Measurements from ENCODE around the gene DGKB. TPM values are rescaled to one million over a fixed set of nuclear protein-coding genes. Genes with fewer than 3 reads are reported as not detected.
"Not testable (repeated sequence)": the region's sequence is repeated elsewhere in the genome, so short reads cannot be mapped to it uniquely, and the experiment has no call there.

The DGKB gene
- total RNA-seq, 1 donor from 2014 or later, result not detected

DNA sequence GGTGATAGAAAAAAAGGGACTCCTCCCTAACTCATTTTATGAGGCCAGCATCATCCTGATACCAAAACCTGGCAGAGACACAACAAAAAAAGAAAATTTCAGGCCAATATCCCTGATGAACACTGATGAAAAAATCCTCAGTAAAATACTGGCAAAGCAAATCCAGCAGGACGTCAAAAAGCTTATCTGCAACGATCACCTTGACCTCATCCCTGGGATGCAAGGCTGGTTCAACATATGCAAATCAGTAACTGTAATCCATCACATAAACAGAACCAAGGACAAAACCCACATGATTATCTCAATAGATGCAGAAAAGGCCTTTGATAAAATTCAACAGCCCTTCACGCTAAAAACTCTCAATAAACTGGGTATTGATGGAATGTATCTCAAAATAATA is 440.8 kb downstream of the DGKB start:
- not testable (repeated sequence) for DNase-seq (ENCODE audit: low read depth in 2 of 2)

DNA sequence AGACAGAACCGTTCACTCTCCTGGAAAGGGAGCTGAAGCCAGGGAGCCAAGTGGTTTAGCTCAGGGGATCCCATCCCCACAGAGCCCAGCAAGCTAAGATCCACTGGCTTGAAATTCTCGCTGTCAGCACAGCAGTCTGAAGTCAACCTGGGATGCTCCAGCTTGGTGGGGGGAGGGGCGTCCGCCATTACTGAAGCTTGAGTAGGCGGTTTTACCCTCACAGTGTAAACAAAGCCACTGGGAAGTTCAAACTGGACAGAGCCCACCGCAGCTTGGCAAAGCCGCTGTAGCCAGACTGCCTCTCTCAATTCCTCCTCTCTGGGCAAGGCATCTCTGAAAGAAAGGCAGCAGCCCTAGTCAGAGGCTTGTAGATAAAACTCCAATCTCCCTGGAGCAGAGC is 443.7 kb downstream of the DGKB start:
- DNase-seq (ENCODE audit: low read depth in 2 of 2), result not testable (repeated sequence)

DNA sequence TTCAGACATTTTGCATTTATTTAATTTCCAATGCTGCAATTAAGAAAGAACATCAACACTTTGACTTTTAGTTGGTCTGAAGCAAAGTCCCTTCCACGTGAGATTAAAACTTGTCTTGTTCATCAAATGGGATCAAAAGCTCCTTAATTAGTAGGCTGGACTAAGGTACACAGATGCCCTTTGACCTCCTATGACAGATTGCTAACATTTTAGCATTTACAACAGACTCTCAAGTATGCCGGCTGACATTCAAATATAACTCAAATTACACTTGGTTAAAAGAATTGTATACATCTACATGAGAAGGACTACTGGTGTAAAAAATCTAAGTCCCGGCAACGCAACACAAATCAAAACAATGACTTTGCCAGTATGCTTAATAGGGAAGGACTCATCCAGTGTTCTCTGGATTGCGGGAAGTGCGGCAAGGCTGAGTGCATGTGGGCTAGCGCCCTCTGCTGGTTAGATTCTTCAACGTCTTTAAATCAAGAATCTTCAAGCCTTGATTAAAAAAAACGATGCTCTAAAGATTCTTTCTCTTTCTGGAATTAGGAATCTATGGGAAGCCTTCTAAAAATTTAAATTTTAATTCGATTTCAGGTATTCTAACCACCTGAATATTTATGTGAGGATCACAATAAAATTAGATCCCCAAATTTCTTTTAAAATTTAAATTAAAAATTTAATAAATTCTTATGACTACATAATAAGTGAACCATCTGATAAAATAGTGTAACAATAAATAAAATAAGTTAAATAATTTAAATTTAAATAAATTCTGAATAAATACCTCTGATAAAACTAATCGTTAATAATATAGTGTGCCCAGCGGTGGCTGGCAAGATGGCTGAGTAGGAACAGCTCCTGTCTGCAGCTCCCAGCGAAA is 444.7 kb downstream of the DGKB start:
- peak; percentile 70 to 78 for DNase-seq (ENCODE audit: low read depth in 2 of 2)

DNA sequence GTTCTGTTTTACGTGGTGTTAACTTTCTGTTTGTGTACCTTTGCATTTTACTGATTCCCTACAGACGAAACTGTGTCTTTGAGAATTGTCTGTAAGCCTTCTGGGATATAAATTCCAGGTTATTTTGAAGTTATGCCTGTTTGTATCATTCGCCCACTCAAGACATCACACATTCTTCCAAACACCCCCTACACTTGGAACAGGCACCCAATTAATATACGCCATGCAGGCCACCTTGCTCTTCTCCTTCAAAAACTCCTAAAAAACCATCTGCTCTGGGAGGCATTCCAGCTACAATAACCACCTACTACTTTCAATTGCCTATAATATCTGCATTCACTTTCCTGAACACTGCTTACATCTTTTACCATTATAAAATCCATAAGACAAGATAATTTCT is 453.3 kb downstream of the DGKB start:
- DNase-seq (ENCODE audit: low read depth in 2 of 2), result no peak

DNA sequence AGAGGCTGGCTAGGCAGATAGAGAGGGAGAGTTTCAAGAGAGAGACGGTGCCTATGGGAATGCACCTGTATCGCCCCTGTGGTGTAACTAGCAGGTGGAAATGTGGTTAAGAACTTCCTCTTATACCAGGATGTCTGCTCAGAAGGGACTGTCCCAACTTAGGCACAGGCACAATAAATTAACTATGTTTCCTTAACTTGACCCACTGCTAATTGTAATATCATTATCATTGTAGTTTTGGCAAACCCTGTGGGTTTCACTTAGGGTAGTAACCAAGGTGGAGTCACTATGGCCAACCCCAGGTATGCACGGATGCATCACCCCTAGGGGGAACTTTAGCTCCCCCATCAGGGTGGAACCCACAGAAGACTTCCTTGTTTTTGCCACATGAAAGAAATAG is 455.7 kb downstream of the DGKB start:
- DNase-seq (ENCODE audit: low read depth in 2 of 2), result no peak

DNA sequence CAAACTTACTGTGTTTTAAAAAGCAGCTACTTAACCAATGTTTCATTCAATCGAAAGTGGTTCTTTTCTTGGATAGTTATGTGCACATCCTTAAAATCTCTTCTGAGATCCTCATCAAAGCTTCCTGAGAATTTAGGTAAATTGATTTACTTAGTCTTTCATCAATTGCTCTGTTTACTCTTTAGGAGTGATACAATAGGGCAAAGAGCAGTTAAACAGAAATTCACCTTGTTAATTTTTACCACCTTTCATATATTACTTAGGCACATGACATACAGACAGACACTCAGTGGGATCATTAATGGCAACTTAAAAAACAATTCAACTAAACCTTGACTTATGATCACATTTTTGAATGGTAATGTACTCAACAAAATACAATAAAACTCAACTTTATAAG is 456.3 kb downstream of the DGKB start:
- DNase-seq (ENCODE audit: low read depth in 2 of 2), result no peak

DNA sequence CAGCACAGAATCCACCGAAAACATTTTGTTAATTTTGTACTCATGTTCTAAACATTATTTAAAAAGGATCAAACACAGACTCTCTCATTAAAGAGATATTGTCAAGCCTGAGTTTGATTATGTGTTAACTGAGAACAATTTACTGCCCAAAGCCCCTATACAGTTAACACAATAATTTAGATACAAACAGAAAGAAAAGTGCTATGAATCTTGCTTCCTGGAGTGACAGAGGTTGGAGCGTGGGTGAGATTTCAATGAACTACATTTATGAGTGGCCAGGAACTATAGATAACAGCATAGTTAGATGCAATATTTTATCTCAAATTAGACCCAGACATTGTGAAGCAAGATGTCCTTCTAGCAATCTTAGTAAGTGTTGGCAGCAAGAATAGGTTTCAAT is 464.2 kb downstream of the DGKB start:
- DNase-seq (ENCODE audit: low read depth in 2 of 2), result no peak

DNA sequence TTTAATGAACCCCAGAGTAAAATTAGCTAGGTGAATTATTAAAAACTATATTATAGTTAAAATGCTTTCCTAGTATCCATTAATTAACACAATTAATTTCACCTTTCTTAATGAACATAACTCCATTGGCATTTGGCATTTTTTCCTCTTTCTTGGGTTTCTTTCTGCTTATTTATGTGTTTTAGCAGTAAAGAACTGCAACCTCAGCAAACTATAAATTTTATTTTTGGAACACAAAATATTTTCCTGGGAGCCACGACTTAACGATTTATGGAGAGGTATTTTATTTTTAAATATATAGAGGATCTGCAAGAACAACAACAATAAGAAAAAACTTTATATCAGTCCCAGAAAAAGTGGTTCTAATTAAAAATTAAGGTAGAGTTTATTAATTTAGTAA is 465.7 kb downstream of the DGKB start:
- no peak for DNase-seq (ENCODE audit: low read depth in 2 of 2)

DNA sequence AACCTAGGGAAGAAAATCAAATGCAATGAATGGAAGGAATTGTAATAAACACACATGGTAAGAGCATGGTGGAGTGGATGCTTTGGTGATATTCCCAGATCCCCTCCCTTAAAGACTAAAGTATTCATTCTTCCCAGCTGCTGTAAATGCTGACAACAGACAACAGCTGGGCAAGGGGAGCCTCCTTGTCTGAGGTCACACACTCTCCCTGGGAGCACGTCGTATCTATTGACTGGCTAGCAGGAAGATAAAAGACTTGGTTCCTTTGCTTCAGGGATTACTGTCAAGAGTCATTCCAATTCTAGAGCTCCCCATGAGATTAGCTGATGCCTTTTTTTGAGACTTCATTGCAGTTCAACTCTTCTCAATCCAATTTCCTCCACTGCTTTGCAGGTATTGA is 469.6 kb downstream of the DGKB start:
- DNase-seq (ENCODE audit: low read depth in 2 of 2), result no peak

DNA sequence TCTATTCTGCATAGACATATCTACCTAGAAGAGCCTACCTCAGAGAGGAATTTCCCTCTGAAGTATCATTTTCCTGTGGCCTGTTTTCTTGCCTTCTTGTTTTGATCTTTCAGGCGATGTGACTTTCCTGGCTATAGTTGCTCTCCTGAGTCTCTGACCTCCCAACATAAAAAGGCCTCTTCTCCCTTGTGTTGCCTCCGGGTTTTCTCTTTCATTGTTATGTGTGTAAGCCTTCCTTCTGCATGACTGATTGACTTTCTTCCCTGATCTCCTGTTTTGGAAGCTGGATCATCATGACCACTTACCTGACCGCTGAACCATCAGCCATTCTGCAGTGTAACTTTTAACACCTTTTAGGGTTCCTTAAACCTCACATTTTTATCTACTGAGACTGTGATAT is 471.6 kb downstream of the DGKB start:
- no peak for DNase-seq (ENCODE audit: low read depth in 2 of 2)

DNA sequence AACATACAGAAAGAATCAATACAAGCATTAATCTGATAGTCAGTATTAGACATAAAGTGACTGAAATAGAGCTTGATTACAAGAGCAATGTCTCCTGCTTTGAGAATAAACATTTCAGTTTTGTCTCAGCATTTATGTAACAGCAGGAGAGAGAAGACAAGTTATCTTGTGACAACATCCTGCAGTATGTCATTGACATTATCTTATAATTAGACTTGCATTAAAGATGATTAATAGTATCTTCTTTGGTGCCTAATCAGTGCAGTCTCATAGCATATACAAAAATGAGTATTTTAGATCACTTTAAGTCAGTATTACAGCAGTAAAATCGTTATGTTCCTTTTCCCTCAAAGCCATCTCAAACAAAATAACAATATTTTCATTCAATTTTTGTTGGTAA is 477.0 kb downstream of the DGKB start:
- DNase-seq (ENCODE audit: low read depth in 2 of 2), result no peak

DNA sequence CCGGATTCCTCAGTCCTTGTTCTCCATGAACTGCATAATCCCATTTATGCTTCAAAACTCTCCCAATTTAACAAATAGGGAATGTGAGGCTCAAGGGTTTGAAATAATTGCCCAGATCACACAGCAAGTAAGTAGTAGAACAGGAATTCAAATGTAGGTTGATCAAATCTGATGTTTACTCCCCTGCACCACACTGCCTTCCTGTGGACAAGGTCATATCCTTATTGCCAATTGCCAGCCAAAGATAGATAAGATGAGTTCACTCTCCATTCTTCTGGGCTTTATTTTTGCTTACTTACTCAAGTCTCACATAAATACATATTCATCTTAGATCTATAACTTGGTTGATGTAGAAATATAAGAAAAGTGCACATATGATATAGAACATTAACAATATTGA is 477.9 kb downstream of the DGKB start:
- no peak for DNase-seq (ENCODE audit: low read depth in 2 of 2)

DNA sequence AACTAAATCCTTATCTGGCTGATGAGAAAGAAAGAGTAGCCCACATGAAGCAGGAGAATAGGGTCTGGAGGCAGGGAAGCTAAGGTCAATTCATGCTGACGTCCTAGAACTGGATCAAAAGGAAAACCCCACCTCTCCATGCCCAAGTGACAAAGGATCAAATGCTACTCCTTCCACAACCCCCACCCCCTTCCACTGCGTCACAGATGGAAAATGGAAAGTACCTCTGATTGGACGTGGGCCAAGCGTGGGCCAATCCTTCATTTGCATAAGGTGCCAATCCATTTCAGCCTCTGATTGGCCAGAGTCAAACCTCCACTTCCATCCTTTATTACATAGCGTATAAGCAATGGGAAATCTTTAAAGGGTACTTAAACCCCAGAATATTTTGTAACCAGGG is 481.8 kb downstream of the DGKB start:
- no peak for DNase-seq (ENCODE audit: low read depth in 2 of 2)

DNA sequence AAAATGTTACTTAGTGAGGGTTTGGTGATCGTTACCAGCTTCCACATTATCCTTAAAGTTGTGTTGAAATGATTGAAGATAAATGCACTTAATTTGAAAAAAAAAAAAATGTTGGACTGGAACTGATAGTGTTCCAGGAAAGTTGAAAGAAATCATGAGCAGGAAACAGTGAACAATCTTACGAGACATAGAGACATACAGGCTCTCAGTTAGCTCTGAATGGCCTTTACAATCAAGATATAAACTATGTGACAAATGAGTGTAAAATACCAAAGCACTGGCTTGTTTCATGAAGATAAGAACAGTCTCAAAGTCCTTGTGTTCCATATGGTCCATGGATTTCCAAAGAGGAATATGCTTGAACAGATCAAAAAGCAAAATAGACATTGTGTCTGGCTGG is 483.0 kb downstream of the DGKB start:
- DNase-seq (ENCODE audit: low read depth in 2 of 2), result no peak

DNA sequence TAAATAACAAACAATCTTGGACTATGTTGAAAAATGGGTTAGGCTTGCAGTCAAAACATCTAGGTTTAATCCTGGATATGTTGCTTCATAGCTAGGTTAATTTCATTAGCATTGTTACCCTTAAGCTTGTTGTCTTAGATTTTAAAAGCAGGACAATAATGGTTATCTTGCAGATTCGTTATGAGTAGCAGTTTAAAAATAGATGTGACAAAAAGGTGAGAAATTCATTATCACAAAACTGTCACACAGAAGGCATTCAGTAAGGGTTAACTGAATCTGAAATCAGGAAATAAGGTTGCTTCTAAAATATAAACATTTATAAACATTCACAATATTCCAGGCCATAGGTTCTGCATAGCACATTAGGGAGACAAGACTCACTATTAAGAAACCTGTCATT is 483.9 kb downstream of the DGKB start:
- DNase-seq (ENCODE audit: low read depth in 2 of 2), result no peak

DNA sequence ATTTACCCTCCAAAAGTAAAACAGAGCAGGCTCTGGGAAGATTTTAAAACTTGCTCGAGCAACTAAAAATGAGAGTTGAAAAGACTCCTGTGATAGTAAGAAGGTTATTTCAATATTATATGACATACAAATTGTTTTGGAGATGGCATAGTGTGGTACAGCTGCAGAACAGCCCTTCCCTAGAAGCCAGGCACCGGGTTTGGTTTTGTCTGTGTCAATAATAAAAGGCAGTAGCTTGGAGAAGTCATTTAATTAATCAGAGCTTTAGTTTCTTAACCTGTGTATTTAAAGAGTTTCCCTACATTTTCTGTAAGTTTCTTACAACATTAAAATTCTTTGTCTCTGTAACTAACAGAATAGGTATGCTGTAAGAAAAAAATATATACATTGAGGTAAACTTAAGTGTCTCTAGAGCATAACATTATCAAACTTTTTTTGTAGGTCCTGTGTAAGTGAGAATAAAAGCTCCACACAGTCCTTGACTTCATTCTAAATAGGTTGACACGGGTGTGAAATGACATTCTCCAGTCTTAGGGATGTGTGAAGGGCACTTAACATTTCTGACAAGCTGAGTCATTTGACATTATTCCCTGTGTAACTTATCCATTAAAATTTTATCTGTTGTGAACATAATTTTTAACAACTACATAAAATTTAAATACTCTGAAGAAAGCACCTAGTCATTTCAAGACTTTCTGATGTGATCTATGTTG is 488.1 kb downstream of the DGKB start:
- no peak for DNase-seq (ENCODE audit: low read depth in 2 of 2)

DNA sequence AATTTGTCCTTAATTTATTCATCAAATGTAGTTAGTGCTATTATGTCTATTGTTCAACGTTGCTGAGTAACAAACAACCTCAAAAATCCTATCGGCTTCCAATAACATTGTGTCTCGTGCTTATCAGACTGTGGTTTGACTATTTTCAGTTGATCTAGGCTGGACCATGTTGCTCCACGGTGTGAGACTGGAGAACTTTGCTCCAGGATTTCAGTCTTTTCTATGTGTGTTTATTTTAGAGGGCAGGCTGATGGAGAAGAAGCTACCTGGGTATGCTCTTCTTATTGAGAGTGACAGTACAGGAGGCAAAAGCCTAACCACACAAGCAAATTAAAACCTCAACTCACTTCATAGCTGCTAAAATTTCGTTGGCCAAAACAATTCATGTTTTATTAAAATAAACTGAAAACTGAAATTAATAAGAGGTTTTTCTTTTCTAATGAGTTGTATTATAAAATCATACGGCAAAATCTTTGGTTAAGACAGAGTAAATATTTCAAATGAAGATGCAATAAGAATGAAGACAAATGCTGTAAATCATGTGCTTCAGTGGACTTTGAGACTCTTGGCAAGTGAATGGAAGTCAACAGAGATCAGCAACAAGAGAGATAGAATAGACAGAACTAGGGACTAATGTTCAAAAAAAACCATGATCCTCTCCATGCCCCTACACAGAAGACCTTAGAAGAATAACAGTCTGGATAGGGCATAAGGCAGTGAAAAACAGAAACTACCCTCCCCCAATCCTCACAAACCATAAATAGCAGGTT is 495.1 kb downstream of the DGKB start:
- no peak for DNase-seq (ENCODE audit: low read depth in 2 of 2)

DNA sequence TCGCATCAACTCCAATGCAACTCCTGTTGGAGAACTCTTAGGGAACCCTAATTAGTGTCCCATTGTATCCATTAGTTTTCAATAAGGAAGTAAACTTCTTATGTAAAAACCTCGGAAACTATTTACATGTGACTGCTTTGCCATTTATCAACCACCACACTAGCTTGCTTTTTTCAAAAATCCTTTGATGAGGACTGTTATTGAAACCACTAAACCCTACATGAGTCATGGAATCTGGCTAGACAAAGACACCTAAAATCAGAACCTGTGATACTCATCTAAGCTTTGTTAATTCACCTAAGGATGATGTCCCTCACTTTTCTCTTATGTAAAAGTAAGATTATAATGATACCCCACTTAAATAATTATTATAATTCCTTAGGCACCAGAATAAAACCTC is 499.0 kb downstream of the DGKB start:
- no peak for DNase-seq (ENCODE audit: low read depth in 2 of 2)

DNA sequence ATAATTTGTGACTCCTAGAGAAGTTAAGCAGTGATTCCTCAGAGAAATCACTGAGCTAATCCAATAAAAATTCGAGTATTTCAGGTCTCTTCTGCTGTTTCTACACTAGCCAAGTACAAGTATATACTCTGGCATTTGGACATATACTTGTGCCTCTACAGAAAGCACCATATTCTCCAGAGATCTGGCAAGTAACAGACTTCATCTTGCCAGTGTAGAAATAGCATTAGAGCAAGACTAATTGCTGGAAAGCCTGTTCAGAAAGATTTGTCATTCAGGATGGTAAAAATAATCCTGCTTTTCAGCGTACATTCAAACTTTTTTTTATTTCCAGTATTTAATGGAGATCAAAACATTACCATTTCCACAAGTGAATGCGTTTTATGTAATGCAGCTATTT is 502.3 kb downstream of the DGKB start:
- no peak for DNase-seq (ENCODE audit: low read depth in 2 of 2)

DNA sequence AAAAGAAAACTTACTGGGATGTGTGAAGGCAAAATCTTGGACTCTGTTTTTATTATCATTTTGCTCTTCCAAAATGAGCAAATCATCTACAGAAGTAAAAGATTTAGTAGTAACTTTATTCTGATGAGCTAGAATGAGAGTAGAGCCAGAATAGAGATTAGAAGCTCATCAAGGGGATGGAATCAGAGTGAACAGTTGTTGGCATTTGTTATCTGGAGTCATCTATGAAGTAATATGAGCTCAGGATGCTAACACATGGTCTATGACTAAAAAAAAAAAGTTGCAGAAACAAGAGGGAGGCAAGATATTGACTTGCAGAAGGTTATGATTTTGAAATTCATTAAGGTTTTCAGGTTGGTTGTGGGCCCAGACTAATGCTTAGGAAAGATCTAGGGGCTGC is 504.0 kb downstream of the DGKB start:
- DNase-seq (ENCODE audit: low read depth in 2 of 2), result no peak

DNA sequence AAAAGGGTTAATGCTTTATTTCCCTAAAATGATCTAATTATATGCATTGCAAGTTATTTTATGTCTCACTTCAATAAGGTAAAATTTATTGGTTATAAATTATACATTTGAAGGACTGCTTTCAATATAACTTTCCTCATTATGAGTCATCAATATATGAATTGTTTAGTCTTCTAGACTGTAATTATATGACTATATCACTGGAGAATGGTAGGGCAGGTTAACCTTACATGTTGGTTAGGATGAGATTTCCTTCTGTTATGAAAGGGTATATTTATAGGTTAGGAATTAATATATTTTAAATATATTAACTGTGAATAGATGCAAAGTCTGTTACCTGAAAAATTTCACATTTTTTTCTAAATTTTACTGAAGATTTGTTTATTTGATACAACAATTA is 506.7 kb downstream of the DGKB start:
- no peak for DNase-seq (ENCODE audit: low read depth in 2 of 2)

DNA sequence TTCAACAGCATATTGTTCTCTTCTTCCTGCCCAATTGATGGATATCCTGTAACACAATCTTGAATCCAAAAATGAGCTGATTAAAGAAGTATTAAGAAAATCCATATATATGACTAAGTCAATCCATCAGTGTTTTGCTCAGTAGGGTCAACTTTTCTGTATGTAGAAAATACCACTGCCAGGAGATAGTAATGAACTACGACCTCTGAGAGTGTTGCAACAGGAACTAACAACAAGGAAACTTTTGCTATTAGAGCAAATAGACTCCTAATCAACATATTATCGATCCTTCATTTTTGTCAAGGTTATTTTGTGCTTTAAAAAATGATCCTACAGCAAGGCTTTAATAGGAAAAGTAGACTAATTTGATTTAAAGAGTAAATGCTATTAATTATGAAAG is 507.8 kb downstream of the DGKB start:
- DNase-seq (ENCODE audit: low read depth in 2 of 2), result no peak
